H1 (cell line): ENCODE results near the gene TBC1D26. TPM values are rescaled to one million over a fixed set of nuclear protein-coding genes. Genes with fewer than 3 reads are reported as not detected.
"Not testable (repeated sequence)": the region's sequence is repeated elsewhere in the genome, so short reads cannot be mapped to it uniquely, and the experiment has no call there.

Source experiments
- CTCF ChIA-PET: fragments of 300-600 bp; sonication (Branson Sonifier 250); formaldehyde crosslinking; loops from one replicate; lab custom pipeline; 2021; ENCODE audit not compliant: partially characterized antibody; lab: Charles Lee
- POLR2A ChIA-PET: fragments of 300-600 bp; sonication (Branson Sonifier 250); formaldehyde crosslinking; loops from one replicate; lab custom pipeline; 2021; ENCODE audit warnings: inconsistent platforms; ENCODE audit not compliant: partially characterized antibody; lab: Charles Lee
- DNase-seq, 2 experiments: peaks; one replicate each; pipeline versions ENCODE4 v3.0.0 to v3.0.0-alpha.2; 2010 to 2022; ENCODE audit warnings: low spot score in 2 of 2, low read depth in 1 of 2, mixed read lengths in 1 of 2
- FAIRE-seq: peaks from 2 replicates; lab custom pipeline; 2011; peaks lifted over from hg19 to GRCh38; lab: Jason Lieb, UNC
- H2AFZ ChIP-seq: 2 replicates; pipeline ENCODE4 v1.8.1; 2012; ENCODE audit warnings: low read length, inconsistent platforms
- H2AK5ac ChIP-seq: 2 replicates; pipeline ENCODE4 v1.6.1; 2013; ENCODE audit warnings: low read depth, low read length
- H2BK120ac ChIP-seq: replicated peaks from 2 replicates; pipeline ENCODE3; 2013; ENCODE audit warnings: low read depth, low read length, inconsistent platforms
- H2BK12ac ChIP-seq: 2 replicates; pipeline ENCODE4 v1.6.1; 2013; ENCODE audit warnings: low read depth, low read length
- H2BK15ac ChIP-seq: 2 replicates; pipeline ENCODE4 v1.6.1; 2013; ENCODE audit warnings: low read length
- H2BK20ac ChIP-seq: 2 replicates; pipeline ENCODE4 v1.6.1; 2013; ENCODE audit warnings: low read length
- H2BK5ac ChIP-seq: 2 replicates; pipeline ENCODE4 v1.6.1; 2013; ENCODE audit warnings: low read depth, low read length
- H3K14ac ChIP-seq: 2 replicates; pipeline ENCODE4 v1.6.1; 2013; ENCODE audit warnings: inconsistent platforms; ENCODE audit not compliant: insufficient read length
- H3K18ac ChIP-seq: 2 replicates; pipeline ENCODE4 v1.6.1; 2013; ENCODE audit warnings: low read length; ENCODE audit errors: extremely low read depth
- H3K23ac ChIP-seq: 2 replicates; pipeline ENCODE4 v1.6.1; 2013; ENCODE audit warnings: inconsistent platforms; ENCODE audit not compliant: insufficient read length
- H3K23me2 ChIP-seq: 2 replicates; pipeline ENCODE4 v1.6.1; 2013; ENCODE audit warnings: low read depth, low read length
- H3K27ac ChIP-seq: 2 replicates; pipeline ENCODE4 v1.6.1; 2011; ENCODE audit warnings: low read depth, low read length, inconsistent platforms
- H3K27me3 ChIP-seq, 4 experiments: replicated peaks in 1 of 4; 1 replicate in 1 of 4; 2 replicates in 3 of 4; pipeline versions ENCODE4 v1.6.1 to v1.8.1; 2011 to 2013; ENCODE audit warnings: low read length in 3 of 4, mild to moderate bottlenecking in 3 of 4, inconsistent platforms in 2 of 4, mixed read lengths in 2 of 4, moderate library complexity in 1 of 4; ENCODE audit not compliant: control insufficient read depth in 3 of 4, insufficient read depth in 3 of 4; ENCODE audit errors: extremely low read depth in 1 of 4
- H3K36me3 ChIP-seq, 4 experiments: 2 replicates each; pipeline versions ENCODE4 v1.6.1 to v1.8.1; 2011 to 2013; ENCODE audit warnings: mild to moderate bottlenecking in 4 of 4, low read length in 3 of 4, moderate library complexity in 2 of 4, control low read depth in 1 of 4, inconsistent platforms in 1 of 4; ENCODE audit not compliant: insufficient read depth in 4 of 4, control insufficient read depth in 2 of 4
- H3K4ac ChIP-seq: replicated peaks from 2 replicates; pipeline ENCODE3; 2013; ENCODE audit warnings: low read length, low read depth, mixed read lengths, inconsistent platforms; ENCODE audit not compliant: insufficient read length
- H3K4me1 ChIP-seq, 4 experiments: replicated peaks in 1 of 4; 1 replicate in 1 of 4; 2 replicates in 3 of 4; pipeline versions ENCODE4 v1.6.1 to v1.8.1; 2011 to 2013; ENCODE audit warnings: low read length in 3 of 4, inconsistent platforms in 2 of 4, mixed read lengths in 1 of 4; ENCODE audit not compliant: insufficient read depth in 4 of 4, control insufficient read depth in 3 of 4
- H3K4me2 ChIP-seq, 2 experiments: 2 replicates each; pipeline versions ENCODE4 v1.6.1 to v1.8.1; 2011 to 2013; ENCODE audit warnings: low read depth in 2 of 2, low read length in 2 of 2, control low read depth in 1 of 2, inconsistent platforms in 1 of 2, mild to moderate bottlenecking in 1 of 2; ENCODE audit not compliant: insufficient read depth in 1 of 2
- H3K4me3 ChIP-seq, 4 experiments: fragments of 200-600, 300-600 bp in 1 of 4; sonication (generic), shearing (Covaris generic), sonication (Bioruptor Twin) in 1 of 4; 2 replicates each; pipeline versions ENCODE4 v1.5.1 to v1.8.1; 2011 to 2016; ENCODE audit warnings: low read length in 4 of 4, low read depth in 3 of 4, control low read depth in 2 of 4, inconsistent platforms in 2 of 4, mild to moderate bottlenecking in 2 of 4, mixed read lengths in 1 of 4, moderate library complexity in 1 of 4; ENCODE audit not compliant: insufficient read depth in 2 of 4; ENCODE audit errors: extremely low read depth in 1 of 4
- H3K56ac ChIP-seq: replicated peaks from 2 replicates; pipeline ENCODE3; 2013; ENCODE audit warnings: low read depth, mild to moderate bottlenecking, mixed read lengths, low read length, inconsistent platforms; ENCODE audit not compliant: insufficient read length
- H3K79me1 ChIP-seq: 2 replicates; pipeline ENCODE4 v1.6.1; 2013; ENCODE audit warnings: low read depth, low read length, control low read depth
- H3K79me2 ChIP-seq, 2 experiments: 2 replicates each; pipeline versions ENCODE4 v1.6.1 to v1.8.1; 2012 to 2013; ENCODE audit warnings: low read length in 2 of 2, mild to moderate bottlenecking in 2 of 2, inconsistent platforms in 1 of 2; ENCODE audit not compliant: insufficient read depth in 2 of 2, control insufficient read depth in 1 of 2
- H3K9ac ChIP-seq, 4 experiments: replicated peaks in 1 of 4; 1 replicate in 1 of 4; 2 replicates in 3 of 4; pipeline versions ENCODE4 v1.6.1 to v1.8.1; 2011 to 2013; ENCODE audit warnings: low read depth in 3 of 4, low read length in 3 of 4, control low read depth in 2 of 4, mild to moderate bottlenecking in 2 of 4, moderate library complexity in 2 of 4, inconsistent platforms in 1 of 4; ENCODE audit errors: extremely low read depth in 1 of 4
- H3K9me3 ChIP-seq, 2 experiments: 2 replicates each; pipeline versions ENCODE4 v1.6.1 to v1.8.1; 2012 to 2013; ENCODE audit warnings: mild to moderate bottlenecking in 2 of 2, moderate library complexity in 2 of 2, control low read depth in 1 of 2, inconsistent platforms in 1 of 2, low read depth in 1 of 2, low read length in 1 of 2, mixed read lengths in 1 of 2; ENCODE audit not compliant: insufficient read depth in 2 of 2
- H4K20me1 ChIP-seq, 2 experiments: replicated peaks in 1 of 2; 2 replicates each; pipeline versions ENCODE3 to v1.8.1; 2011 to 2013; ENCODE audit warnings: inconsistent platforms in 2 of 2, low read length in 2 of 2, mild to moderate bottlenecking in 1 of 2; ENCODE audit not compliant: insufficient read depth in 2 of 2, control insufficient read depth in 1 of 2
- H4K5ac ChIP-seq: 2 replicates; pipeline ENCODE4 v1.6.1; 2013; ENCODE audit warnings: low read length, low read depth, mixed read lengths, inconsistent platforms; ENCODE audit not compliant: insufficient read length
- H4K8ac ChIP-seq: 2 replicates; pipeline ENCODE4 v1.8.0; 2013; ENCODE audit warnings: mild to moderate bottlenecking, moderate library complexity, low read length, inconsistent platforms; ENCODE audit not compliant: insufficient read depth; ENCODE audit errors: extremely low read depth
- H4K91ac ChIP-seq: replicated peaks from 2 replicates; pipeline ENCODE3; 2013; ENCODE audit warnings: low read length, mixed read lengths, inconsistent platforms; ENCODE audit not compliant: insufficient read length
- BRCA1 ChIP-seq: IDR thresholded peaks from 2 replicates; pipeline ENCODE4 v1.6.1; 2012; ENCODE audit warnings: low read depth, low read length, improper control_type of control experiment
- CHD2 ChIP-seq: IDR thresholded peaks from 2 replicates; pipeline ENCODE4 v1.6.1; 2012; ENCODE audit warnings: low read length, improper control_type of control experiment
- NRF1 ChIP-seq: IDR thresholded peaks from 2 replicates; pipeline ENCODE4 v1.6.1; 2011; ENCODE audit warnings: mild to moderate bottlenecking, low read depth, low read length, improper control_type of control experiment
- PHF8 ChIP-seq: fragments of 200-600 bp; sonication (generic); conservative IDR thresholded peaks from 2 replicates; pipeline ENCODE4 v1.7.1; 2012; ENCODE audit warnings: low read depth, mild to moderate bottlenecking, inconsistent platforms, low read length, moderate library complexity
- POLR2A ChIP-seq, 2 experiments: IDR thresholded peaks; 1 replicate in 1 of 2; 2 replicates in 1 of 2; pipeline ENCODE4 v1.6.1; 2011; ENCODE audit warnings: low read depth in 2 of 2, low read length in 2 of 2, mild to moderate bottlenecking in 2 of 2; ENCODE audit errors: control extremely low read depth in 1 of 2
- POLR2AphosphoS5 ChIP-seq: IDR thresholded peaks from 2 replicates; pipeline ENCODE4 v1.6.1; 2011; ENCODE audit warnings: low read depth, low read length
- SIN3A ChIP-seq, 2 experiments: IDR thresholded peaks in 1 of 2; conservative IDR thresholded peaks in 1 of 2; 2 replicates each; pipeline ENCODE4 v1.6.1; 2011 to 2012; ENCODE audit warnings: low read length in 2 of 2, improper control_type of control experiment in 1 of 2, low read depth in 1 of 2, mild to moderate bottlenecking in 1 of 2
- SIX5 ChIP-seq: IDR thresholded peaks from 2 replicates; pipeline ENCODE4 v1.6.1; 2011; ENCODE audit warnings: mild to moderate bottlenecking, low read depth, low read length
- TAF1 ChIP-seq: IDR thresholded peaks from 2 replicates; pipeline ENCODE4 v1.6.1; 2011; ENCODE audit warnings: mild to moderate bottlenecking, low read depth, low read length
- WGBS, 2 experiments: shearing (Covaris generic) in 1 of 2; methylation state at CpG; one replicate each; pipeline versions ENCODE4 v1.1.6 to v1.1.7; 2013 to 2015; ENCODE audit warnings: low lambda C conversion rate in 2 of 2, mixed read lengths in 2 of 2, inconsistent platforms in 1 of 2, low coverage in 1 of 2, missing lambda C conversion rate in 1 of 2; ENCODE audit not compliant: insufficient replicate concordance in 2 of 2, insufficient coverage in 1 of 2, insufficient read length in 1 of 2; ENCODE audit errors: extremely low coverage in 1 of 2, missing lambda C conversion rate in 1 of 2; 5-methylcytosine and 5-hydroxymethylcytosine counted together
- polyA plus RNA-seq, 7 experiments: library from polyadenylated mRNA; depleted of rRNA in 3 of 7; stranded (reverse) in 5 of 7; unstranded in 2 of 7; fragments of >200 nt in 5 of 7; fragments of 200-250 nt in 2 of 7; gene quantifications; 1 replicate in 5 of 7; 2 replicates in 1 of 7; 4 replicates in 1 of 7; pipeline versions ENCODE4 v1.2.1 to v1.2.3, GENCODE V29; 2011 to 2013; ENCODE audit warnings: missing spikeins in 2 of 7, mixed read lengths in 2 of 7
- total RNA-seq: library from RNA; stranded (reverse); fragmentation: NEBNext Ultra II Directional; extraction: Animal tissue kit (Norgen Biotek cat#: 25700); gene quantifications from 2 replicates; pipeline ENCODE4 v1.2.1, GENCODE V29; 2021
- TF ChIP-seq, protein P1 (sequence below): IDR thresholded peaks from 2 replicates; pipeline ENCODE4 v1.6.1; 2012; ENCODE audit warnings: inconsistent platforms

Gene TBC1D26
- total and polyA plus RNA-seq, 2 of the 8 experiments (the other 6 are each of a cell fraction or from before 2014, with no cell fraction given), result 0.84 to 1.4 TPM

DNA sequence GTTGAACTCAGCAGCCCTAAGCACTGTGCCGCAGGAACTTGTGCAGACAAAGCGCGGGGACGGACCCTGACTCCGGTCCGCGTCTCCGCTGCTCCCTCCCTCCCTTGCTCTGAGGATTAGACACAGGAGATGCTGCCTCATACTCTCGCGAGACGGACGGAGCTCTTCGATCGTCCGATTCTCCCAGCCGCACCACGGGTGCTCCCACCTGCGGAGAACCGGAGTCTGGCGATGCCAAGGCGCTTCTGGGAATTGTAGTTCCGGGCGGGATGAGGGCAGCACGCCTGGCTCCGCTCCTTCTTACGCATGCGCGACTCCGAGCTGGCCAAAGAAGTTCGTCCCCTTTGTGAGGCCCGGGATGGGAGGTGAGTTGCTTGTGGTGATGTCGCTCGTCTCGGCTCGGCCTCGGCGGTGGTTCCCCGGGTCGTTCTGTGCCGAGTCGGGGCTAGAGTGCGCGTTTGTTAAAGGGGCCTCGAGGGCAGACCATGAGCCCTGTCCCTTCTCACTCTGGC, 32.6 kb upstream of the TBC1D26 start, which contains the start of gene ZNF286A:
ZNF286A (plus strand) TSS at position 340 of the 512 bp plus-strand sequence. CDS start 578 bp downstream, outside the sequence.
- H3K56ac ChIP-seq, H3K23ac ChIP-seq, H4K20me1 ChIP-seq, H2BK20ac ChIP-seq, H2AK5ac ChIP-seq, H2AFZ ChIP-seq, H3K4ac ChIP-seq, H4K5ac ChIP-seq, H3K27ac ChIP-seq, H3K23me2 ChIP-seq, CTCF ChIA-PET, H2BK5ac ChIP-seq, H3K9me3 ChIP-seq, H4K91ac ChIP-seq, H3K18ac ChIP-seq, H3K79me1 ChIP-seq, H2BK12ac ChIP-seq, H3K79me2 ChIP-seq, H3K4me1 ChIP-seq, H2BK120ac ChIP-seq, H2BK15ac ChIP-seq, H3K14ac ChIP-seq, H3K27me3 ChIP-seq: not testable (repeated sequence)
- H3K36me3 ChIP-seq, result peaks cover 0 to 10% (median 5%) of the 10 kb centered on the region in 4 experiments; a peak in 4 of 8 replicates
- POLR2A ChIA-PET, result interaction anchor here (0.6 kb wide), 1 partner anchor 1383 kb away, joined by 3 read pairs; no protein-coding TSS in a partner anchor
- FAIRE-seq, result peak; percentile 83
- H3K9ac ChIP-seq, result peak within 1 kb of the TSS in 3 of 4 experiments; percentile 35 to 75 (median 65); a peak in 6 of 7 replicates
- H3K4me3 ChIP-seq, result peak within 1 kb of the TSS; percentile 37 to 71 (median 56)
- peak within 1 kb of the TSS; percentile 21; the same call in 1 of the 2 replicates for H4K8ac ChIP-seq
- whole genome bisulfite sequencing, 2 experiments, result 0% methylated on average over 35 of the region's 44 CpGs; no CpG with 5 or more reads in 1 of the 2 experiments
- DNase-seq, result peak; percentile 95 to 96
- H3K4me2 ChIP-seq, result peak within 1 kb of the TSS; percentile 39 to 51; a peak in 3 of 4 replicates
- TF ChIP-seq, protein P1, sequence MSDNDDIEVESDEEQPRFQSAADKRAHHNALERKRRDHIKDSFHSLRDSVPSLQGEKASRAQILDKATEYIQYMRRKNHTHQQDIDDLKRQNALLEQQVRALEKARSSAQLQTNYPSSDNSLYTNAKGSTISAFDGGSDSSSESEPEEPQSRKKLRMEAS, result peak; percentile 8; the same call in 1 of the 2 replicates
- peak; percentile 67 for TF ChIP-seq TAF1
- TF ChIP-seq NRF1, result peak; percentile 72
- TF ChIP-seq POLR2AphosphoS5, result peak; percentile 86; the same call in 1 of the 2 replicates
- peak; percentile 52 for TF ChIP-seq SIX5
- peak; percentile 44 to 76; a peak in 2 of 3 replicates for TF ChIP-seq POLR2A (IDR thresholded peaks at IDR 0.05; ENCODE audit: control extremely low read depth in 1 of 2, low read depth in 2 of 2, low read length in 2 of 2)
- 0 out of 4 replicates have a peak, but pooled peaks of 1 of the 2 experiments have one; percentile 20 for TF ChIP-seq SIN3A (conservative IDR thresholded peaks at IDR 0.05 in 1 of 2, IDR thresholded peaks at IDR 0.05 in 1 of 2; ENCODE audit: low read depth in 1 of 2, low read length in 2 of 2)
- peak; percentile 18; the same call in 1 of the 2 replicates for TF ChIP-seq PHF8
- peak; percentile 79 for TF ChIP-seq BRCA1
- TF ChIP-seq CHD2, result peak; percentile 93
